Vagina (tissue), 2 donors: ENCODE measurements around the gene KIF16B. TPM values are rescaled to one million over a fixed set of nuclear protein-coding genes. Genes with fewer than 3 reads are reported as not detected.

Experiments
- DNase-seq, 2 donors: peaks; one replicate each; pipeline ENCODE4 v3.0.0-alpha.2; 2017; ENCODE audit errors: extremely low spot score in 2 of 2
- H3K27ac ChIP-seq: fragments of 200-600 bp; sonication (generic); one replicate; pipeline ENCODE4 v1.5.1; 2019
- H3K27me3 ChIP-seq: fragments of 200-600 bp; sonication (generic); one replicate; pipeline ENCODE4 v1.5.1; 2019
- H3K36me3 ChIP-seq, 2 donors: fragments of 200-600 bp; sonication (generic); one replicate each; pipeline ENCODE4 v1.5.1; 2017 to 2019
- H3K4me1 ChIP-seq: fragments of 200-600 bp; sonication (generic); one replicate; pipeline ENCODE4 v1.5.1; 2019
- H3K4me3 ChIP-seq, 2 donors: fragments of 200-600 bp; sonication (generic); 1 replicate in 1 of 2; 2 replicates in 1 of 2; pipeline ENCODE4 v1.5.1; 2016 to 2019
- H3K9me3 ChIP-seq: fragments of 200-600 bp; sonication (generic); one replicate; pipeline ENCODE4 v1.5.1; 2019
- CTCF ChIP-seq, 3 experiments: fragments of 450-650 bp in 2 of 3; fragments of 200-600 bp in 1 of 3; sonication (generic) in 1 of 3; IDR thresholded peaks; one replicate each; pipeline ENCODE4 v1.5.1; 2017 to 2019; ENCODE audit warnings: antibody characterized with exemption in 3 of 3, mild to moderate bottlenecking in 2 of 3, moderate library complexity in 2 of 3
- POLR2A ChIP-seq, 2 donors: fragments of 450-650 bp; IDR thresholded peaks; one replicate each; pipeline ENCODE4 v1.6.1; 2017; ENCODE audit warnings: antibody characterized with exemption in 2 of 2, mild to moderate bottlenecking in 2 of 2, moderate library complexity in 2 of 2
- POLR2AphosphoS5 ChIP-seq, 2 donors: sonication (generic); formaldehyde crosslinking; IDR thresholded peaks; one replicate each; pipeline ENCODE4 v1.9.0; 2017; ENCODE audit warnings: antibody characterized with exemption in 2 of 2, mild to moderate bottlenecking in 2 of 2, low read depth in 1 of 2; ENCODE audit not compliant: insufficient read depth in 1 of 2
- intact Hi-C: fragments of 100-400 bp; cut with DNase I; formaldehyde crosslinking; loops from one replicate; pipeline ENCODE4 v1.15.1; 2023
- total RNA-seq: library from RNA; depleted of rRNA; stranded (reverse); fragments of >200 nt; gene quantifications from one replicate; pipeline ENCODE4 v1.2.3, GENCODE V29; 2016

The KIF16B gene
- total RNA-seq, 1 donor from 2014 or later: 27.7 TPM

DNA sequence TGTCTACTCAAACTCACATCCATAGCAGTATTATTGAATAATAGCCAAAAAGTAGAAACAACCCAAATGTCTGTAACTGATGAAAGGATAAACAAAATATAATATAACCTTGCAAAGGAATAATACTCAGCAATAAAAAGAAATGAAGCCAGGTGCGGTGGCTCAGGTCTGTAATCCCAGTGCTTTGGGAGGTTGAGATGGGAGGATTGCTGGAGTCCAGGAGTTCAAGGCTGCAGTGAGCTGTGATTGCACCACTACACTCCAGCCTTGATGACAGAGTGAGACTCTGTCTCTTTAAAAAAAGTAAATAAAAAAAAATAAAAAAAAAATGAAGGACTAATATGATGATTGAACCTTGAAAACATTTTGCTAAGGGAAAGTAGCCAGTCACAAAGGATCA is 22.1 kb upstream of the KIF16B start:
- no peaks in the 10 kb centered on the region for H3K36me3 ChIP-seq
- intact Hi-C loops: no loop called here
- no peaks in the 10 kb centered on the region for H3K9me3 ChIP-seq
- H3K4me1 ChIP-seq: no peaks in the 10 kb centered on the region
- TF ChIP-seq POLR2A (IDR thresholded peaks at IDR 0.05): no peak
- no peak for TF ChIP-seq POLR2AphosphoS5 (IDR thresholded peaks at IDR 0.05; ENCODE audit: insufficient read depth in 1 of 2, low read depth in 1 of 2)
- no peak for TF ChIP-seq CTCF (IDR thresholded peaks at IDR 0.05)
- no peak overlapping the region for H3K4me3 ChIP-seq
- no peaks in the 10 kb centered on the region for H3K27me3 ChIP-seq
- H3K27ac ChIP-seq: no peak overlapping the region
- no peak for DNase-seq

DNA sequence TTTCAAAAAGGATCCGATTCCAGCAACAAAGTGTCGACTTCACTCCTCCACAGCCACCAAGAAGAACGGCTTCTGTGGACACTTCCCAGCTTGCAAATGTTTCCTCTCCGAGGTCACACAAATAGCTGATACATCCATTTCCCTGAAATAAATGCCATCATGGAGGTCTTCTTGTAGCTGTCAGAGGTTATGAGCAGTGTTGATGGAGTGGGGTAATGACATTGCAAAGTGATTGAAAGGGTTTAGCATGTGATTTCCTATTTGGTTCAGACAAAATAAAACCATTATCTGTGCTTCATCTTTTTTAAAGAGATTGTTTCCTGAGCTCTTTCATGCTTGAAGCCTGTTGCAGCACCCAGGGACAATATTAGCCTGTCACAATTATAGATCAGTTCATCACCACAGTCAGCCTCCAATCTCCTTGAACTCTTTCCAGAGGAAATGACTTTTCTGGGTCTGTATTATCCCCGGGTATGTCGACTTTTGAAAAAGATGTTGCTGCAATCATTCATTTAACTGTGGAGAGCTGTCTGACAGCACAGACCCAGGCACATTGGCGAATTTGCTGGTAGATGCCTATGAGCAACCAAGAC is 16.9 kb upstream of the KIF16B start:
- no peak for TF ChIP-seq POLR2AphosphoS5 (IDR thresholded peaks at IDR 0.05; ENCODE audit: insufficient read depth in 1 of 2, low read depth in 1 of 2)
- no peak for TF ChIP-seq CTCF (IDR thresholded peaks at IDR 0.05)
- no peak for TF ChIP-seq POLR2A (IDR thresholded peaks at IDR 0.05)
- H3K4me3 ChIP-seq: no peak overlapping the region
- no peaks in the 10 kb centered on the region for H3K36me3 ChIP-seq
- intact Hi-C loops: no loop called here
- no peaks in the 10 kb centered on the region for H3K4me1 ChIP-seq
- no peaks in the 10 kb centered on the region for H3K9me3 ChIP-seq
- no peak overlapping the region for H3K27ac ChIP-seq
- no peaks in the 10 kb centered on the region for H3K27me3 ChIP-seq
- DNase-seq: no peak

GRCh38 chr20:16589623-16590022 is 16.4 kb upstream of the KIF16B start:
- no peaks in the 10 kb centered on the region for H3K36me3 ChIP-seq

DNA sequence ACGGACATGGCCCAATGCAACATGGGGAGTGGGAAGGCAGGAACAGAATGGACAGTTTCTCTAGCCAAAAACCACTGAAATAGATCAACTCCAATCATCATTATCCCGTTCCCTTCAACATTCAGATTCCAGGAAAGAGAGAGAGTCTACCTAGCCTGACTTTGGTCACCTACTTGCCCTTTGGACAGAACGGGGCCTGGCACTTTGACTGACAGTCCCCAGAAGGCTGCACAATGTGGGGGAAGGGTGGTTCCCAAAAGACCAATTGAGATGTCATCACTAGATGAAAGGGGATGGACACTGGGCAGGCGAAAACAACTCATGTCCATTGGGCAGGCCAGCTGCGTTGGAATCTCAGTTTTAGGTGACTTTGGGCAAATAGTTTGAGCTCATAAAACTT is 15.0 kb upstream of the KIF16B start:
- no peak for DNase-seq
- TF ChIP-seq POLR2AphosphoS5 (IDR thresholded peaks at IDR 0.05; ENCODE audit: insufficient read depth in 1 of 2, low read depth in 1 of 2): no peak
- no peak for TF ChIP-seq POLR2A (IDR thresholded peaks at IDR 0.05)
- no peak for TF ChIP-seq CTCF (IDR thresholded peaks at IDR 0.05)
- no peaks in the 10 kb centered on the region for H3K36me3 ChIP-seq
- intact Hi-C loops: no loop called here
- H3K4me3 ChIP-seq: no peak overlapping the region
- H3K27me3 ChIP-seq: no peaks in the 10 kb centered on the region
- no peak overlapping the region for H3K27ac ChIP-seq
- no peaks in the 10 kb centered on the region for H3K4me1 ChIP-seq
- no peaks in the 10 kb centered on the region for H3K9me3 ChIP-seq

More at GRCh38 chr20:16589623-16590022, 16.4 kb upstream of the KIF16B start:
- no peak overlapping the region for H3K4me3 ChIP-seq
- TF ChIP-seq CTCF (IDR thresholded peaks at IDR 0.05) (no peak), POLR2AphosphoS5 (IDR thresholded peaks at IDR 0.05; ENCODE audit: insufficient read depth in 1 of 2, low read depth in 1 of 2) (no peak), POLR2A (IDR thresholded peaks at IDR 0.05) (no peak)
- H3K9me3 ChIP-seq: no peaks in the 10 kb centered on the region
- H3K4me1 ChIP-seq: no peaks in the 10 kb centered on the region
- intact Hi-C loops: no loop called here
- peak in 1 of 2 donors; percentile 42 for DNase-seq
- no peaks in the 10 kb centered on the region for H3K27me3 ChIP-seq
- no peak overlapping the region for H3K27ac ChIP-seq

DNA sequence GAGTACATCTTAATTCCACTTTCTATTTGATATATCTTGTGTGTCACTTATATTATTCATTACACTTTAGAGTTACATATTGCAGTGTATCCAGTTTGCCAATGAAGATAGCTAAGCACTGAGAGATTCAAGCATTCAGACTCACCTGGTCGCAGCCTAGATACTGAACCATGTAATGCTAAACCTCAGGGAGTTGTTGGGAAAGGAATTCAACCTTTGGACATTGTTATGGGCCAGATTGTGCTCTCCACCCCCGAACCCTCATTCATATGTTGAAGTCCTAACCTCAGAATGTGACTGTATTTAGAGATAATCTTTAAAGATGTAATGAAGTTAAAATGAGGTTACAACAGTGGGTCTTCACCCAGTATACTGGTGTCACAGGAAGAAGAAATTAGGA is 13.8 kb upstream of the KIF16B start:
- TF ChIP-seq POLR2AphosphoS5 (IDR thresholded peaks at IDR 0.05; ENCODE audit: insufficient read depth in 1 of 2, low read depth in 1 of 2) (no peak), POLR2A (IDR thresholded peaks at IDR 0.05) (no peak), CTCF (IDR thresholded peaks at IDR 0.05) (no peak)
- Histone ChIP-seq H3K36me3 (no peaks in the 10 kb centered on the region), H3K4me3 (no peak overlapping the region), H3K27ac (no peak overlapping the region), H3K27me3 (no peaks in the 10 kb centered on the region), H3K4me1 (no peaks in the 10 kb centered on the region), H3K9me3 (no peaks in the 10 kb centered on the region)
- intact Hi-C loops: no loop called here
- no peak for DNase-seq
